Measurements from ENCODE around the gene RARG.

The RARG gene

DNA sequence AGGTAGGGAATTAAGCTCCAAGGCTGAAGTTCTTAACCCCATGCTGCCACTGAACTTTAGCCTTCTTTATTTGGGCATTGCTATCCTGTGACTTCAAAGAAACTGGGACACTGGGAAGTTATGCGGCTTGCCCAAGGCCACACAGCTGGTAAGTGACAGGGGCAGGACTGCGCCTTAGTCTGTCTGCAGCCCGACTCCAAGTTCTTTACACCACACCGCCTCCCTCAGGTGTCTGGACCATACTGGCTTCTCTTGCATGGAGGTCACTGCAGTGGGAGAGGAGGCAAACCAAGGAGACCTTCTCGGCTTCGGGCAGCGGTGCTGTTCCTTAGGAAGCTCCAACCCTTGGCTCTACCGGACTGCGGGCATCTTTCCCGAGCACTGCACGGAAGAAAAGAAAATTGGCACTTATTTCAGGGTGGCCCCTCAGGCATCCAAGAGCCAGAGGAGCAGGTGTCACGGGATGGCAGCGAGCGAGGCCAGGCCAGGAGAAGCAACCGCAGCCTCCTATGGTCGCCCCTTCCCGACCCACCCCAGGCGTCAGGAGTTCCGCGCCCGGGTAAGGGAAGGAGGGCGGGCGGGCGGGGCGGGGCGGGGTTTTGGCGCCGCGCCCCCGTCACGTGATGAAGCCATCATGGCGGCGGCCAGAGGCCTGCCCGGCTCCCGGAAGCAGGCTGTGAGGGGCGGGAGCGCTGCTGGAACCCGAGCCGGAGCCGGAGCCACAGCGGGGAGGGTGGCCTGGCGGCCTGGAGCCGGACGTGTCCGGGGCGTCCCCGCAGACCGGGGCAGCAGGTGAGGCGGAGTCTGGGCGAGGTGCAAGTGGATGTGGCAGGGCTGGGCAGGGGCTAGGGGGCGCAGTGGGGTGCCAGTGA lies 19.7 kb upstream of the RARG start:
- TF ChIP-seq, protein P1, sequence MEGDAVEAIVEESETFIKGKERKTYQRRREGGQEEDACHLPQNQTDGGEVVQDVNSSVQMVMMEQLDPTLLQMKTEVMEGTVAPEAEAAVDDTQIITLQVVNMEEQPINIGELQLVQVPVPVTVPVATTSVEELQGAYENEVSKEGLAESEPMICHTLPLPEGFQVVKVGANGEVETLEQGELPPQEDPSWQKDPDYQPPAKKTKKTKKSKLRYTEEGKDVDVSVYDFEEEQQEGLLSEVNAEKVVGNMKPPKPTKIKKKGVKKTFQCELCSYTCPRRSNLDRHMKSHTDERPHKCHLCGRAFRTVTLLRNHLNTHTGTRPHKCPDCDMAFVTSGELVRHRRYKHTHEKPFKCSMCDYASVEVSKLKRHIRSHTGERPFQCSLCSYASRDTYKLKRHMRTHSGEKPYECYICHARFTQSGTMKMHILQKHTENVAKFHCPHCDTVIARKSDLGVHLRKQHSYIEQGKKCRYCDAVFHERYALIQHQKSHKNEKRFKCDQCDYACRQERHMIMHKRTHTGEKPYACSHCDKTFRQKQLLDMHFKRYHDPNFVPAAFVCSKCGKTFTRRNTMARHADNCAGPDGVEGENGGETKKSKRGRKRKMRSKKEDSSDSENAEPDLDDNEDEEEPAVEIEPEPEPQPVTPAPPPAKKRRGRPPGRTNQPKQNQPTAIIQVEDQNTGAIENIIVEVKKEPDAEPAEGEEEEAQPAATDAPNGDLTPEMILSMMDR (IDR thresholded peaks at IDR 0.05; ENCODE audit: control insufficient read depth, insufficient read depth, low read depth, low read length, missing control alignments), result peak; percentile 56
- peak overlapping the region; percentile 96 for H3K4me3 ChIP-seq (ENCODE audit: control insufficient read depth, low read depth, low read length)
- no peak for DNase-seq (ENCODE audit: low read depth)

DNA sequence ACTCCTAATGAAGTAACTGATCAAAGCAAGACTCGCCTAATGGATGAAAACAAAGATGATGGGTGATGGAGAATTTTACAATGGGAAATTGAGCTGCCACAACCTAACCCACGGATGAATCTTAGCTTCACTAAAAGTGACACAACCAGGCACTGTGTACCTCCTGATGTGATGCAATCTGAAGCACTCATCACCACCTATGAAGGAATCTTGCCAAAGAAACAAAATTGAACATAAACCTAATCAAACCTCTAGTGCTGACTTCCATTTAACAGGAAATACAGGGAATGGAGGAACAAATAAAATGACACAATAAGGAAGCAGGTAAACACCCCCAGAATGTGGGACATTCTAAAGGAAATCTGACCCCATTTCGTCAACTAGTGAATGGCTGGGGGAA lies 13.3 kb upstream of the RARG start:
- H3K4me3 ChIP-seq (ENCODE audit: control insufficient read depth, low read depth, low read length), result no peak overlapping the region
- TF ChIP-seq, protein P1 (IDR thresholded peaks at IDR 0.05; ENCODE audit: control insufficient read depth, insufficient read depth, low read depth, low read length, missing control alignments), result no peak
- no peak for DNase-seq (ENCODE audit: low read depth)

DNA sequence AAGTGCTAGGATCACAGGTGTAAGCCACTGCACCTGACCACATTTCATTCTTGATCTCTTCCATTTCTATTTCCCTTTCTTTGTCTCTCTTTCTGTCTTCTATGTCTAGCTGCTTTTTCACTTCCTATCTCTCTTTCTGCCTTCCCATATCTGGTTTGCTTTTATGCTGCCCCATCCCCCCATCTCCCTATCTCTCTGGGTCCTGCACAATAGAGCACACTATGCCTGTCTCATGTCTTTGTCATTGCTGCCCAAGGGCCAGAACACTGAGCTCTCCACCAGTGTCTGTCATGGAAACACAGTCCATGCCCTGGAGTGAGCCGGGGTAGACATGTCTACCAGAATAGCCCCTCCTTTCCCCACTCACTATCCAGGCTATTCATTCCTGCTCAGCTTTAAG lies 12.3 kb upstream of the RARG start:
- no peak for DNase-seq (ENCODE audit: low read depth)
- H3K4me3 ChIP-seq (ENCODE audit: control insufficient read depth, low read depth, low read length), result no peak overlapping the region
- TF ChIP-seq, protein P1 (IDR thresholded peaks at IDR 0.05; ENCODE audit: control insufficient read depth, insufficient read depth, low read depth, low read length, missing control alignments), result no peak

DNA sequence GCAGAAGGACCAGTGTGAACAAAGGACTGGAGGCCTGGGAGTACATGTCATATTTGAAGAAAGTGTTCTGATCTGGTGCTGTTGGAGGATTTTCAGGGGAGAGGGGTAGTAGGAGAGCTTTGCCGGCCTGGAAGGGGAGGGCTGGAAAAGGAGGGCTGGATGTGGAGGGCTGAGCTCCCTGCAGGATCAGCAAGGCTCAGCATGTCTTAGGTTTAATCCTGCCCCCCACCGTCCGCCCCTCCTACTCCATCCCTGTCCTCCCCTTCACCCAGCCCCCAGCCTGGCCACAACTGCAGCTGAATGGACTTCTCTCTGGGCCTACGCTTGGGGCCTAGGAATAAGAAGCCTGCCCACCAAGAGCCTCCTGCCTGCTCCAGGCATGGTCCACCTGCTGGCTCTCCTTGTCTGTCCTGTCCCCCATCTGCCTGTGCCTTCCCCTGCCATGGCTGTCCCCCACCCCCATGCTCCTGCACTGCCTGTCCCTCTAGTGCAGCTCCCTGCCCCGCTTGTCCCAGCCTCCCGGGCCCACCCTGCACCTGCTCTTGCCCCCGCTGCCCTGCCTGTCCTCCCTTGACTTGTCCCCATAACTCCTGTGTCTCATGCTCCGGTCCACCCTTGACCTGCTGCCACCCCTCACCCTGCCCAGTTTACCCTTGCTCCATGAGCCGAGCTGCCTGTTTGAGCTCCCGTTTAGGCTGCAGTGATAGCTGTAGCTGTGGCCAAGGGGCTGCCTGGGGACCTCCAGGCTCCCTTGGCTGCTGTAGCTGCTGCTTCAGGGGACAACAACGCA lies 9.8 kb upstream of the RARG start:
- DNase-seq (ENCODE audit: low read depth), result no peak
- TF ChIP-seq, protein P1 (IDR thresholded peaks at IDR 0.05; ENCODE audit: control insufficient read depth, insufficient read depth, low read depth, low read length, missing control alignments), result no peak
- no peak overlapping the region for H3K4me3 ChIP-seq (ENCODE audit: control insufficient read depth, low read depth, low read length)

DNA sequence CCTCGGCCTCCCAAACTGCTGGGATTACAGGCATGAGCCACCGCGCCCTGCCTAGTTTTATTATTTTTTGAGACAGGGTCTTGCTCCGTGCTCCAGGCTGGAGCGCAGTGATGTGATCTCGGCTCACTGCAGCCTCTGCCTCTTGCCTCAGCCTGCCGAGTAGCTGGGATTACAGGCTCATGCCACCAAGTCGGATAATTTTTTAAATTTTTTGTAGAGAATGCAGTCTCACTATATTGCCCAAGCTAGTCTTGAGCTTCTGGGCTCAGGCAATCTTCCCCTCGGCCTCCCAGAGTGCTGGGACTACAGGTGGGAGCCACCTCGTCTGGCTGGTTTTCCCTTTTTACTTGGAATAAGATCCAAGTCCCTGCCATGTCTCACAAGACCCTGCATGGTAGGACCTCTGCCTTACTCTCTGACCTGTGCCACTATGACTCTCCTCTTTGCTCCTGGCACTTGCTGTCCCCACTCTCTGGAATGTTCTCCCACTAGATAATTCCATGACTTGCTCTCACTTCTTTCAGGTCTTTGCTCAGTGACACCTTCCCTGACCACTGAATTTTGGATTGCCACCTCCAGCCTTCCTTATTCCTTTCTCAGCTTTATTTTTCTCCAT lies 7.7 kb upstream of the RARG start:
- DNase-seq (ENCODE audit: low read depth), result no peak
- TF ChIP-seq, protein P1 (IDR thresholded peaks at IDR 0.05; ENCODE audit: control insufficient read depth, insufficient read depth, low read depth, low read length, missing control alignments), result no peak
- H3K4me3 ChIP-seq (ENCODE audit: control insufficient read depth, low read depth, low read length), result no peak overlapping the region

DNA sequence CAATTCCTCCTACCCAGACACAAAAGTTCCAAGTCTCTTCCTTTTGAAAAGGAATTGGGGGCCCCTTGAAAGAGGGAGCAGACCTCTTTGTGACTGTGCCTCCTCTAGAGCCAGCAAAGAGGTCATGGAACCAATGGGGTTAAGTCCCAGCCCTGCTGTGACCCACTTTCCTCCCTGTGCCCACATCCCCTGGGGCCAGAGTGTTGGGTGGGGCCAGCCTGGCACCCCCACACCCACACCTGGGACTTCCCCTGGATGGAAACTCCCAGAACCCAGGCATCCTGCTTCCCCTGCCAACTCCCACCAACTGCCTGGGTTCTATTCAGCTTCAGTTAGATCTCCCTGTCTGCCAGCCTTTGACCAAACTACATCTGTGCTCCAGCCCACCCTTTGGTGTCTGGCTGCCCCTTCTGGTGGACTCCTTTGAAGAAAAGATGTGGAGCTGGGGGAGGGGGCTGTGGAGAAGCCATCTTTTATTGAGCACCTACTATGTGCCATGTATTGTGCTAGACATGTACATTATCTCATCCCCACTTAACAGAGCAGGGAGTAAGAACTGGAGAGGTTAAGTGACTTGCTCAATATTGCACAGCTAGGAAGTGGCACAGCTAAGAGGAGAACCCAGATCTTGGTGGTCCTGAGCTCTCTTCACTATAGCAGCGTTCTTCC lies 4.6 kb upstream of the RARG start:
- no peak overlapping the region for H3K4me3 ChIP-seq (ENCODE audit: control insufficient read depth, low read depth, low read length)
- DNase-seq (ENCODE audit: low read depth), result no peak
- TF ChIP-seq, protein P1 (IDR thresholded peaks at IDR 0.05; ENCODE audit: control insufficient read depth, insufficient read depth, low read depth, low read length, missing control alignments), result no peak

All from AG09309 (cell line).